Measurements from ENCODE around the gene FCAMR.

FCAMR gene

DNA sequence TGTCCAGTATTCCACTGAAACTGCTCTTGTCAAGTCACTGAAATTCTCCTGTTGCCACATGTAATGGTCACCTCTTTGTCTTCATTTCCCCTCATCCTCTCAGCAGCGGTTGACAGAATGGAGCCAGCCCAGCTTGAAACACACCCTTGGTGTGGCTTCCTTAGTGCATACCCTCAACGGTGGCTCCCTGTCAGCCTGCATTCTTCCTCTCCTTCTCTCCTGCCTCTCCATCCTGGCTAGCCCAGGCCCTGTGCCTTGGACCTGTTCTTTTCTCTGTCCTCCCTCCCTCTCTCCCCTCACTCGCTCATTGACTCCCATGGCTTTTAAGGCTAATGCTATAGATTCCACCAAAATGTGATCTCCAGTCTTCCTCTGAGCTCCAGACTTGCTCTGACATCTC is 52.2 kb downstream of the FCAMR start:
- Mint-ChIP-seq H3K27me3 (no peaks in the 10 kb centered on the region), H3K4me3 (no peak overlapping the region), H3K4me1 (peaks cover 62% of the 10 kb centered on the region), H3K9me3 (no peaks in the 10 kb centered on the region), H3K27ac (no peak overlapping the region), H3K36me3 (peaks cover 70% of the 10 kb centered on the region)
- ATAC-seq = no peak

DNA sequence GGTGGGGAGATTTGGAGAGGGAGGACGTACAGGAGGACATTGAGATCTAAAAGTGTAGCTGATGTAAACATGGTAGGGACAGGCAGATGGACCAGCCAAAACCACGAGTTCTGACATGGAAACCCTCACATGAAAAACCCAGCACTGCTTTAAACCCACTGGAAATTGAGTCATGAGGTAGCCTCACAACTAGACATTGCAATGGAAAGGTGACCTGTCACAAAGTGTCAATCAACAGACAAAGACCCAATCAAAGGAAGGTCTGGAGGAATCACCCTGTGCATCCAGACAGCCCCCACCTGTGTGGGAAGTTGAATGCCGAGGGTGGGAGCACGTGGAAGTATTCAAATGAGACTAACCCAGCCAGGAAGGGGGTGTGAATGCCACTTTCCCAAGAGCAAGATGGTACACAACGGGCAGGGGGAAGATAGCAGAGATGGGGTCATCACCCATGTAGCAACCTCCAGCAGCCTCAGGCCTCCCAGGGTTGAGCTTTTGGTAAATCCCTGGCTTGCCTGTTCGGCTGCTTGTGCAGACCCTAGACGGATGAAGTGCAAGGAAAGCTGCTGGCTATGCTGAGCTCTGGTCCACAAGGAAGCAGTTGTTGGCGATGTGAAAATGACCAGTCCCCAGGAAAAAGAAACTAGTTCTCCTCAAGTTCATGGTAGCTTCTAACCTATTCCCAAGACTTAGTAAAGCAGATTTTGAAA is 54.1 kb downstream of the FCAMR start:
- H3K27me3 Mint-ChIP-seq = no peaks in the 10 kb centered on the region
- no peak overlapping the region for H3K4me3 Mint-ChIP-seq
- H3K27ac Mint-ChIP-seq = no peak overlapping the region
- H3K9me3 Mint-ChIP-seq = no peaks in the 10 kb centered on the region
- peaks cover 88% of the 10 kb centered on the region for H3K36me3 Mint-ChIP-seq
- ATAC-seq = no peak
- peaks cover 81% of the 10 kb centered on the region for H3K4me1 Mint-ChIP-seq

DNA sequence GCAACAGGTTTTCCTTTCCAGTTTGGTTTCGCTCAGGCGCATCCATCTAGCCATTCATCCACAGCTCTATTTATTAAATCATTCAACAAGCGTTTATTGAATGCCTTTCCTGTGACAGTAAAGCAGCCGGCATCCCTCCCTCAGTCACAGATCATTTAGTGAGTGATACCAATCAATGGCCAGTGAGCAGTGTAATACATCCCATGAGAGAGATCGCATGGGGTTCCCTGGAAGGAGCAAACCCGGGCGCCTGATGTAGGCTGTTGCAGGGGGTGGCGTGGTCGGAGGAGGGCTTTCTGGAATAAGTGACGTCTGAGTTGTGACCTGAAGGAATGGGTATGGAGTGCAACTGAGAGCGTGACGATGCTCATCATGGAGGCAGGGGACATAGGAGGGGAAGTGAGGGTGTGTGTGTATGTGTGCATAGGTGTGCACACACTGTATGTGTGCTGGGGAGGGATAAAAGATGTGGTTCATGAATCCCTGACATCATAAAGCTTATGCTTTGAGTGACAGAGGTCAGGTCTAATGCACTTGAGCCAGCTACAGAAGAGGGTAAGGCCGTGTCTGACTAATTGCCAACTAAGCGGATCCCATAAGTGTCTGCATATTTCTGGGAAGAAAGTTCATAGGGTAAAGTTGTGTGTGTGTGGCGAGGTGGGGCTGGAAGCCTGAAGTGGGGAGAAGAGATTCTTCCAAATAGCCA is 55.1 kb downstream of the FCAMR start:
- H3K4me1 Mint-ChIP-seq = peaks cover 84% of the 10 kb centered on the region
- H3K36me3 Mint-ChIP-seq = peaks cover 87% of the 10 kb centered on the region
- H3K27ac Mint-ChIP-seq = no peak overlapping the region
- no peak for ATAC-seq
- no peak overlapping the region for H3K4me3 Mint-ChIP-seq
- no peaks in the 10 kb centered on the region for H3K9me3 Mint-ChIP-seq
- H3K27me3 Mint-ChIP-seq = no peaks in the 10 kb centered on the region

DNA sequence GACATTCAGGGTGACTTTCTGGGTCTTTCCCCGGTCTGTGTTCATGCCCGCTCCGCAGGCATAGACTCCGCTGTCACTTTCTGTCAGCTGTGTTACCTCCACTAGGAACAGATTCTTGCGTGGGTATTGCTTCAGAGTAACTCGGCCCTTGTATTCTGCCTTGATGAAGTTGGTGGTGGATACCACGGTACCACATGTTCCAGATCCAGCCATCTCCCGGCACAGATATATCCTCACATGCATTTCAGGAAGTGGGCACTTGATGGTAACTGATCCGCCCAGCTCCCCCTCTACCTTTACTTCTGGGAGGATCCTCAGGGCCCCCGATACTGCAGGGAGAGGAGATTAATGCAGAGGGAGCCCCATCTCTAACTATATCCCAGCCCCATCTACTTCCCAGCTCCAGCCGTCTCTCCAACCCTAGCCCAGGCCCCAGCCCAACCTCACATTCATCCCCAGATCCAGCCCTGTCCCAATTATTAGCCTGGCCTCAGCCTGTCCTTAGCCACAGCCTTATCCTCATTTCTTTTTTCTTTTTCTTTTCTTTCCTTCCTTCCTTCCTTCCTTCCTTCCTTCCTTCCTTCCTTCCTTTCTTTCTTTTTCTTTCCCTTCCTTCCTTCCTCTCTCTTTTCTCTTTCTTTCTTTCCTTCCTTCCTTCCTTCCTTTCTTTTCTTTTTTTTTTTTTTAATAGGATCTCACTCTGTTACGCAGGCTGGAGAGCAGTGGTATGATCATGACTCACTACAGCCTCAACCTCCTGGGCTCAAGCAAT is 56.3 kb downstream of the FCAMR start:
- H3K4me1 Mint-ChIP-seq = peaks cover 90% of the 10 kb centered on the region
- peaks cover 78% of the 10 kb centered on the region for H3K36me3 Mint-ChIP-seq
- no peak for ATAC-seq
- H3K27me3 Mint-ChIP-seq = no peaks in the 10 kb centered on the region
- H3K27ac Mint-ChIP-seq = no peak overlapping the region
- peak overlapping the region; percentile 26 for H3K4me3 Mint-ChIP-seq
- no peaks in the 10 kb centered on the region for H3K9me3 Mint-ChIP-seq

DNA sequence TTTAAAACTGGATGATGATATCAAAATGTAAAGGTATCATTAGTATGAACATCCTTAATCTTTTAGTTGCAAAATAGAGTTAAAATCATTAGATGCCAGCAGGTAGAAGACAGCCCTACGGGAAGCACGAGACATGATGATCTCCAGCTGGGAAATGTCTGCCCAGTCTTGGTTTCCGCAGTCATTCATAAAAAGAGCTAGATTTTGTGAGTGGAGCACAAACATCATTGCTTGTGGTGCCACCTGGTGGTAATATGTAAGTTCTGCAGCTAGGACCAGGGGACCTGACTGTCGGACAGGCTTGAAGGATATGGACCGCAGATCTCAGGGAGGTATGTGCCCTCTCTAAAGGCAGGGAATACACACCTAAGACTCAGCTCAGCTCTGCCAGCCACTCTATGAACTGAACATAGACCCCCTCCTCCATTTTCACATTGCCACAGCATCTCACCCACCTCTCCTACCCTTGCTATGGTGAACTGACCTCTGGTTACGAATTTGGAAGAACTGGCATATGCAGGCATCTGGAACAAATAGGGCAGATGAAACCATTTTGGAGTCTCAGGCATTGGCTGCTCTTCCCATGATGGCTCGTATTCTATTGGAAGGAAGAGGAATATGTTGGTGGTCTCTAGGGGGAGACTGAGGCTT is 57.7 kb downstream of the FCAMR start:
- Mint-ChIP-seq H3K36me3 (peaks cover 80% of the 10 kb centered on the region), H3K4me3 (peak overlapping the region; percentile 33), H3K4me1 (peaks cover 92% of the 10 kb centered on the region), H3K27me3 (no peaks in the 10 kb centered on the region), H3K27ac (peak overlapping the region; percentile 26), H3K9me3 (no peaks in the 10 kb centered on the region)
- ATAC-seq = peak; percentile 69

DNA sequence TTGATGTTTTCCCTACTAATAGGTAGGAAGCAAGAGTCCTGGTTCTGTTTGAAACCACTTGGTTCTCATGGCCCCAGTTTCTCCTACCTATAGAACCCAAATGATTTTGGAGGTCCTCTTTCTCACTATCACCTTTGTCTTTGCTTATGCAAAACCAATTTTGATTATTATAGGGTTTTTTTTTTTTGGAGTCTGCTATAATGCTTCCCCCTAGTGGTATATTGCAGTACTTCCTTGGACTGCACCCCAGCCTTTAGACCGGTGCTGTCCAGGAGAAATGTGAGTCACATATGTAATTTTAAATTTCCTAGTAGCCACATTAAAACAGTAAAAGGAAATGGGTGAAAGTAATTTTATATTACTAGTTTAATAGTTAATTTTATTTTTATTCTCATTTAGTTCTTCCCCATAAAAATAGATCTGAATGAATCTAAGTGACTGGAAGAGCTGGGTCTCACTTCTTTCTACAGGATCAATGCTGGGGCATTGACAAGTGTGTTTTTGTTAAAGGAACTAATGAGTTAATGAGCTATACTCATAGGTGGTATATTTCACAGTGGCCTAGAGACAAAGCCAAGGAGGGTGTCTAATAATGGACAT is 59.1 kb downstream of the FCAMR start:
- Mint-ChIP-seq H3K4me1 (peaks cover 91% of the 10 kb centered on the region), H3K4me3 (no peak overlapping the region), H3K27ac (no peak overlapping the region), H3K36me3 (peaks cover 77% of the 10 kb centered on the region), H3K27me3 (no peaks in the 10 kb centered on the region), H3K9me3 (no peaks in the 10 kb centered on the region)
- peak; percentile 61 for ATAC-seq

DNA sequence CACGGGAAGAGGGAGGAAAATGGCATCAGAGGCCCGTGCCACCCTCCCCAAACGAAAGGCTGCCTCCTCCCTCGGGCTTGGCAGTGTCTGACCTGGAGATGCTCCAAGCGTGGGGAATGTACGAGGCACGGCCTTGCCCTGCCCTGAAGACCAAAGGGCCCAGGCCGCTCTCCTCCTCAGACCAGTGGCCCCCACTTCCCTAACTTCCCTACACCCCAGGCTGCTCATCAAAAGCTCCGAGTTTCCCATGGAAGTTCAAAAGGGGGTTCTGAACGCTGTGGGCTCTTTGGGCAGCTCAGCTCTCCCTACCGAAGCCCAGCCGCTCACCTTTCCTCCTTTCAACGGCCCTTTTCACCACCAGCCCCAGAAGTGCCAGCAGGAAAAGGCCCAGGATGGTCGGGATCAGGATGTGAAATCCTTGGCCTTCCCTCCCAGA is 60.4 kb downstream of the FCAMR start:
- Mint-ChIP-seq H3K9me3 (no peaks in the 10 kb centered on the region), H3K36me3 (peaks cover 77% of the 10 kb centered on the region), H3K27me3 (no peaks in the 10 kb centered on the region), H3K4me3 (peak overlapping the region; percentile 40), H3K27ac (peak overlapping the region; percentile 14), H3K4me1 (peaks cover 91% of the 10 kb centered on the region)
- ATAC-seq = no peak

DNA sequence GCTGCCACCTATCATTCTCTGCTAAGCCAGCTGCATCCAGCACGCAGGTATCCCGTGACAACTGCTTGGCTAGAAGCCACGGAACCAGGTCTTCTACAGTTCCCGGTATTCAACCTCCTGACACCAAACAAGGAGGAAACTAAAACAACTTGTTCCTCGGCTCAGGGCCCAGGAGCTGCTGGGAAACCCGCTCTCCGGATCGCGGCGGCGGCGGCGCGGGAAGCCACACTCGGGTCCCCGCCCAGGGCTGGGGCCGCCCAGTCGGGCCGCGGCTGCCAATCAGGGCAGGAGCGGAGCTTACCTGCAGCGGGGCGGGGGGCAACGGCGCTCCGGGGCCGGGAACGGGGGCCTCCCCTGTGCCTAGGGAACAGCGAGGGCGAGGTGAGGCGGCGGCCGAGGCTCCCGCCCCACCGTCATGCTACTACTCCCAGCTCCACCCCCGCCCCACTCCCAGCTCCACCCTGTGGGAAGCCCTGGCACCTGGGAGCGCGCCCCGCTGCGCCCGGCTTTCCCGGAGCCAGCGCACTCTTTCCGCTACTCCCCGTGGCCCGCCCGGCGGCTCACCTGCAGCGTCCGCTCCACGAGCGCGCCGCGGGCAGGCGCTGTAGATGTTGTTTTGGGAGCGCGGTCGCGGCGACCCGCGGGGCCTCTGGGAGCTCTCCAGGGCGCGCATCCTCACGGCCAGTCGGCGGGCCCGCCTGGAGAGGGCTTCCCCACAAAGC is 60.9 kb downstream of the FCAMR start:
- ATAC-seq = peak; percentile 16
- Mint-ChIP-seq H3K36me3 (peaks cover 77% of the 10 kb centered on the region), H3K9me3 (no peaks in the 10 kb centered on the region), H3K27me3 (no peaks in the 10 kb centered on the region), H3K4me1 (peaks cover 91% of the 10 kb centered on the region), H3K27ac (peak overlapping the region; percentile 14), H3K4me3 (peak overlapping the region; percentile 40)

DNA sequence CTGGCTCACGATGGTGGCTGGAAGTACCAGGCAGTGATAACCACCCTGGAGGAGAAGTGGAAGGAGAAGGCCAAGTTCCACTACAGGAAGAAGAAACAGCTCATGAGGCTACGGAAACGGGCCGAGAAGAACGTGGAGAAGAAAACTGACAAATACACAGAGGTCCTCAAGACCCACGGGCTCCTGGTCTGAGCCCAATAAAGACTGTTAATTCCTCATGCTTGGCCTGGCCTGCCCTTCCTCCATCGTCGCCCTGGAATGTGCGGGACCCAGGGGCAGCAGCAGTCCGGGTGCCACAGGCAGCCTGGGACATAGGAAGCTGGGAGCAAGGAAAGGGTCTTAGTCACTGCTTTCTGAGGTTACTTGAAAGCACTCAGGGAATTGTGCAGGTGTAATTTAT is 62.2 kb downstream of the FCAMR start:
- Mint-ChIP-seq H3K4me1 (peaks cover 88% of the 10 kb centered on the region), H3K9me3 (no peaks in the 10 kb centered on the region), H3K27me3 (no peaks in the 10 kb centered on the region), H3K27ac (peak overlapping the region; percentile 90), H3K36me3 (peaks cover 83% of the 10 kb centered on the region), H3K4me3 (no peak overlapping the region)
- ATAC-seq = no peak
